ENCODE measurements around the gene IRF2. TPM values are rescaled to one million over a fixed set of nuclear protein-coding genes. Genes with fewer than 3 reads are reported as not detected.

IRF2 gene
- total RNA-seq, result 34.0 TPM
- long read RNA-seq, transcript IRF2-201 (9 exons, 2,303 nt), result major isoform, 10 of 12 reads
- long read RNA-seq, partial matches to known transcripts, result 1 of 12 reads
- long read RNA-seq, other reads (novel, unspliced or antisense), result 1 of 12 reads

- intact Hi-C loops (cut with DNase I), result loop anchor here (1.0 to 5.0 kb wide), 6 partner anchors 62 to 207 kb away; partner anchors contain the start of genes CASP3 and PRIMPOL
- ATAC-seq (peak; percentile 95), DNase-seq (ENCODE audit: missing footprints) (peak; percentile 98)
Observed at GRCh38 chr4:184474263-184475095, at the start of gene IRF2. IRF2 (minus strand) TSS chr4:184474550; CDS start chr4:184429064, 45,486 bp downstream.

GRCh38 chr4:184515606-184516005, 41.3 kb upstream of the IRF2 start:
- DNase-seq (ENCODE audit: missing footprints), result no peak
- intact Hi-C loops (cut with DNase I), result no loop called here
- ATAC-seq, result no peak

GRCh38 chr4:184514121-184514988, 40.0 kb upstream of the IRF2 start:
- DNase-seq (ENCODE audit: missing footprints) (peak; percentile 80), ATAC-seq (peak; percentile 89)
- intact Hi-C loops (cut with DNase I), result no loop called here

GRCh38 chr4:184513802-184514120, 39.4 kb upstream of the IRF2 start:
- ATAC-seq, result no peak
- intact Hi-C loops (cut with DNase I), result no loop called here
- no peak for DNase-seq (ENCODE audit: missing footprints)

GRCh38 chr4:184511156-184511555, 36.8 kb upstream of the IRF2 start:
- no peak for ATAC-seq
- DNase-seq (ENCODE audit: missing footprints), result no peak
- intact Hi-C loops (cut with DNase I), result no loop called here

- DNase-seq (ENCODE audit: missing footprints) (no peak), ATAC-seq (no peak)
- intact Hi-C loops (cut with DNase I), result no loop called here
Observed at GRCh38 chr4:184510401-184510800, 36.1 kb upstream of the IRF2 start.

GRCh38 chr4:184506527-184507121, 32.3 kb upstream of the IRF2 start:
- DNase-seq (ENCODE audit: missing footprints) (no peak), ATAC-seq (no peak)
- intact Hi-C loops (cut with DNase I), result no loop called here

- intact Hi-C loops (cut with DNase I), result no loop called here
- ATAC-seq, result no peak
Observed at GRCh38 chr4:184504385-184504784, 30.0 kb upstream of the IRF2 start.

GRCh38 chr4:184503869-184504300, 29.5 kb upstream of the IRF2 start:
- intact Hi-C loops (cut with DNase I), result no loop called here
- ATAC-seq (no peak), DNase-seq (ENCODE audit: missing footprints) (no peak)

More at GRCh38 chr4:184504385-184504784, 30.0 kb upstream of the IRF2 start:
- DNase-seq (ENCODE audit: missing footprints), result no peak

- intact Hi-C loops (cut with DNase I), result no loop called here
- ATAC-seq, result no peak
- DNase-seq (ENCODE audit: missing footprints), result no peak
Observed at GRCh38 chr4:184500748-184501589, 26.6 kb upstream of the IRF2 start.

GRCh38 chr4:184499996-184500395, 25.6 kb upstream of the IRF2 start:
- no peak for DNase-seq (ENCODE audit: missing footprints)
- intact Hi-C loops (cut with DNase I), result no loop called here
- ATAC-seq, result no peak

GRCh38 chr4:184498598-184498997, 24.2 kb upstream of the IRF2 start:
- DNase-seq (ENCODE audit: missing footprints), result no peak
- intact Hi-C loops (cut with DNase I), result no loop called here
- no peak for ATAC-seq

GRCh38 chr4:184489771-184490170, 15.4 kb upstream of the IRF2 start:
- ATAC-seq (no peak), DNase-seq (ENCODE audit: missing footprints) (no peak)
- intact Hi-C loops (cut with DNase I), result no loop called here

- DNase-seq (ENCODE audit: missing footprints), result no peak
- intact Hi-C loops (cut with DNase I), result no loop called here
- no peak for ATAC-seq
Observed at GRCh38 chr4:184487503-184487902, 13.2 kb upstream of the IRF2 start.

GRCh38 chr4:184485279-184485678, 10.9 kb upstream of the IRF2 start:
- ATAC-seq, result no peak
- intact Hi-C loops (cut with DNase I), result no loop called here
- no peak for DNase-seq (ENCODE audit: missing footprints)

GRCh38 chr4:184481544-184481943, 7.2 kb upstream of the IRF2 start:
- ATAC-seq, result no peak
- DNase-seq (ENCODE audit: missing footprints), result no peak
- intact Hi-C loops (cut with DNase I), result no loop called here

GRCh38 chr4:184479516-184479950, 5.2 kb upstream of the IRF2 start:
- ATAC-seq, result no peak
- no peak for DNase-seq (ENCODE audit: missing footprints)
- intact Hi-C loops (cut with DNase I), result no loop called here
